ENCODE data around the gene RAB6D. TPM values are rescaled to one million over a fixed set of nuclear protein-coding genes. Genes with fewer than 3 reads are reported as not detected.
"Not testable (repeated sequence)": the region's sequence is repeated elsewhere in the genome, so short reads cannot be mapped to it uniquely, and the experiment has no call there.

The RAB6D gene
- total RNA-seq, 1 experiment from 2014 or later: 0.17 TPM

GRCh38 chr2:131311001-131311400 is 53.0 kb downstream of the RAB6D start:
- CTCF ChIA-PET: not testable (repeated sequence)

More at GRCh38 chr2:131311001-131311400, 53.0 kb downstream of the RAB6D start:
- DNase-seq (ENCODE audit: low read depth, low spot score); H3K27ac ChIP-seq (ENCODE audit: low read depth, low read length); H3K4me1 ChIP-seq (ENCODE audit: control insufficient read depth in 1 of 2, insufficient read depth in 2 of 2, low read length in 2 of 2); H3K9ac ChIP-seq (ENCODE audit: low read length); H3K36me3 ChIP-seq (ENCODE audit: control insufficient read depth in 1 of 2, insufficient read depth in 2 of 2, low read length in 2 of 2); H4K20me1 ChIP-seq (ENCODE audit: insufficient read depth); H3K27me3 ChIP-seq (ENCODE audit: insufficient read depth, low read length); intact Hi-C loops (cut with micrococcal nuclease); H3K9me3 ChIP-seq (ENCODE audit: control insufficient read depth in 1 of 2, insufficient read depth in 1 of 2, low read depth in 1 of 2, low read length in 2 of 2); H3K4me3 ChIP-seq (replicated peaks in 1 of 2; ENCODE audit: low read depth in 1 of 2, low read length in 2 of 2); ATAC-seq; POLR2A ChIA-PET; RAD21 ChIA-PET (ENCODE audit: low non-redundant PET in 1 of 2, low total read pairs in 2 of 2, uncharacterized antibody in 2 of 2, unreplicated experiment in 2 of 2); H3K4me2 ChIP-seq (ENCODE audit: low read length); BruUV-seq (replicated peaks); H3K9me2 ChIP-seq (ENCODE audit: insufficient read depth); H3K79me2 ChIP-seq (ENCODE audit: insufficient read depth, low read length); H2AFZ ChIP-seq (ENCODE audit: low read depth, low read length, poor library complexity, severe bottlenecking): not testable (repeated sequence)
- TF ChIP-seq, protein P1, sequence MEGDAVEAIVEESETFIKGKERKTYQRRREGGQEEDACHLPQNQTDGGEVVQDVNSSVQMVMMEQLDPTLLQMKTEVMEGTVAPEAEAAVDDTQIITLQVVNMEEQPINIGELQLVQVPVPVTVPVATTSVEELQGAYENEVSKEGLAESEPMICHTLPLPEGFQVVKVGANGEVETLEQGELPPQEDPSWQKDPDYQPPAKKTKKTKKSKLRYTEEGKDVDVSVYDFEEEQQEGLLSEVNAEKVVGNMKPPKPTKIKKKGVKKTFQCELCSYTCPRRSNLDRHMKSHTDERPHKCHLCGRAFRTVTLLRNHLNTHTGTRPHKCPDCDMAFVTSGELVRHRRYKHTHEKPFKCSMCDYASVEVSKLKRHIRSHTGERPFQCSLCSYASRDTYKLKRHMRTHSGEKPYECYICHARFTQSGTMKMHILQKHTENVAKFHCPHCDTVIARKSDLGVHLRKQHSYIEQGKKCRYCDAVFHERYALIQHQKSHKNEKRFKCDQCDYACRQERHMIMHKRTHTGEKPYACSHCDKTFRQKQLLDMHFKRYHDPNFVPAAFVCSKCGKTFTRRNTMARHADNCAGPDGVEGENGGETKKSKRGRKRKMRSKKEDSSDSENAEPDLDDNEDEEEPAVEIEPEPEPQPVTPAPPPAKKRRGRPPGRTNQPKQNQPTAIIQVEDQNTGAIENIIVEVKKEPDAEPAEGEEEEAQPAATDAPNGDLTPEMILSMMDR (IDR thresholded peaks at IDR 0.05 in 2 of 3, conservative IDR thresholded peaks at IDR 0.05 in 1 of 3; ENCODE audit: borderline replicate concordance in 1 of 3, insufficient read depth in 1 of 3, low read depth in 2 of 3, low read length in 2 of 3): peak in 2 of 3 experiments; percentile 11 to 29; a peak in 3 of 6 replicates
- peak; percentile 11; the same call in 1 of the 2 replicates for TF ChIP-seq RAD21 (IDR thresholded peaks at IDR 0.05; ENCODE audit: low read depth)

Other genes with a start within 250 kb of the RAB6D start
- 1.9 TPM for gene POTEE, start 154.6 kb downstream of the RAB6D start, total RNA-seq (2021; ENCODE audit: unreplicated experiment)
- not detected for gene TUBA3D, start 112.0 kb upstream of the RAB6D start, total RNA-seq (2021; ENCODE audit: unreplicated experiment)
- 203 TPM for gene MZT2A, start 128.2 kb upstream of the RAB6D start, total RNA-seq (2021; ENCODE audit: unreplicated experiment)
- 13.6 TPM for gene CCDC74A, start 163.7 kb upstream of the RAB6D start, total RNA-seq (2021; ENCODE audit: unreplicated experiment)